PC-9 (cell line): ENCODE data around the gene ARL8A. TPM values are rescaled to one million over a fixed set of nuclear protein-coding genes. Genes with fewer than 3 reads are reported as not detected.
"Not testable (repeated sequence)": the region's sequence is repeated elsewhere in the genome, so short reads cannot be mapped to it uniquely, and the experiment has no call there.

Source experiments
- BruUV-seq: library from RNA; stranded (reverse); fragments of 400-500 nt; replicated peaks from 2 replicates; lab custom pipeline; 2021; lab: Mats Ljungman, UMichigan
- CTCF ChIA-PET: fragments of 300-600 bp; sonication (Branson Sonifier 250); formaldehyde crosslinking; loops from one replicate; lab custom pipeline; 2022; ENCODE audit warnings: antibody characterized with exemption; lab: Charles Lee
- POLR2A ChIA-PET: fragments of 300-600 bp; sonication (Branson Sonifier 250); formaldehyde crosslinking; loops from one replicate; lab custom pipeline; 2022; ENCODE audit warnings: antibody characterized with exemption; ENCODE audit not compliant: unreplicated experiment; lab: Charles Lee
- DNase-seq, 2 experiments: peaks; one replicate each; pipeline versions ENCODE4 v3.0.0 to v3.0.0-alpha.2; 2015 to 2022; ENCODE audit warnings: mixed read lengths in 1 of 2
- H2AFZ ChIP-seq: fragments of 200-600 bp; sonication (generic); 2 replicates; pipeline ENCODE4 v1.8.1; 2017; ENCODE audit warnings: antibody characterized with exemption
- H3F3A ChIP-seq: fragments of 200-600 bp; sonication (generic); 2 replicates; pipeline ENCODE4 v1.8.1; 2017; ENCODE audit warnings: antibody characterized with exemption, mild to moderate bottlenecking, low read depth; ENCODE audit not compliant: insufficient read depth
- H3K27ac ChIP-seq: fragments of 200-600 bp; sonication (generic); 2 replicates; pipeline ENCODE4 v1.6.1; 2016; ENCODE audit warnings: mixed run types
- H3K27me3 ChIP-seq: fragments of 200-600 bp; sonication (generic); 2 replicates; pipeline ENCODE4 v1.6.1; 2016; ENCODE audit warnings: low read depth, mixed run types; ENCODE audit not compliant: insufficient read depth
- H3K36me3 ChIP-seq: fragments of 200-600 bp; sonication (generic); 2 replicates; pipeline ENCODE4 v1.6.1; 2016; ENCODE audit warnings: low read depth, mixed run types
- H3K4me1 ChIP-seq: fragments of 200-600 bp; sonication (generic); replicated peaks from 2 replicates; pipeline ENCODE4 v1.6.1; 2016; ENCODE audit warnings: mixed run types; ENCODE audit not compliant: insufficient read depth
- H3K4me2 ChIP-seq: fragments of 200-600 bp; sonication (generic); 2 replicates; pipeline ENCODE4 v1.6.1; 2017; ENCODE audit warnings: mixed run types
- H3K4me3 ChIP-seq: fragments of 200-600 bp; sonication (generic); 2 replicates; pipeline ENCODE4 v1.6.1; 2016; ENCODE audit warnings: mixed run types
- H3K79me2 ChIP-seq: fragments of 200-600 bp; sonication (generic); 2 replicates; pipeline ENCODE4 v1.6.1; 2017; ENCODE audit warnings: low read depth, mixed run types
- H3K9me2 ChIP-seq: fragments of 200-600 bp; sonication (generic); 2 replicates; pipeline ENCODE4 v1.8.1; 2017; ENCODE audit warnings: mild to moderate bottlenecking; ENCODE audit not compliant: insufficient read depth
- H3K9me3 ChIP-seq: fragments of 200-600 bp; sonication (generic); 2 replicates; pipeline ENCODE4 v1.8.1; 2016; ENCODE audit warnings: low read depth; ENCODE audit not compliant: insufficient read depth
- H4K20me1 ChIP-seq: fragments of 200-600 bp; sonication (generic); 2 replicates; pipeline ENCODE4 v1.8.1; 2017; ENCODE audit not compliant: insufficient read depth
- CTCF ChIP-seq: fragments of 200-600 bp; sonication (generic); conservative IDR thresholded peaks from 2 replicates; pipeline ENCODE4 v1.6.1; 2017; ENCODE audit warnings: mixed run types, antibody characterized with exemption, mild to moderate bottlenecking, moderate library complexity
- EZH2 ChIP-seq: fragments of 200-600 bp; sonication (generic); IDR thresholded peaks from 2 replicates; pipeline ENCODE4 v1.8.0; 2017; ENCODE audit warnings: antibody characterized with exemption, low read depth
- intact Hi-C: fragments of 100-400 bp; cut with micrococcal nuclease; formaldehyde crosslinking; loops from one replicate; pipeline ENCODE4 v1.10.0; 2022; ENCODE audit not compliant: unreplicated experiment
- total RNA-seq: library from RNA; stranded (reverse); gene quantifications from 2 replicates; pipeline ENCODE4 v1.2.3, GENCODE V29; 2021

The ARL8A gene
- total RNA-seq, 1 experiment from 2014 or later, result 42.6 TPM

- H3F3A ChIP-seq, result no peaks in the 10 kb centered on the region
- 0 out of 2 replicates have a peak overlapping the region, but pooled peaks have one; percentile 30 for H3K4me2 ChIP-seq
- no peaks in the 10 kb centered on the region for H3K9me2 ChIP-seq
- DNase-seq, result peak; percentile 41 to 71
- intact Hi-C loops, result loop anchor here (1.0 kb wide), 2 partner anchors 43 to 122 kb away; no protein-coding TSS in a partner anchor
- H3K9me3 ChIP-seq, result no peaks in the 10 kb centered on the region
- peaks cover 7% of the 10 kb centered on the region; the same call in 1 of the 2 replicates for H3K27me3 ChIP-seq
- peaks cover 5% of the 10 kb centered on the region for H3K4me1 ChIP-seq
- TF ChIP-seq CTCF (peak; percentile 92), EZH2 (no peak)
- no TSS peak for BruUV-seq
- H2AFZ ChIP-seq, result no peak overlapping the region
- no peak overlapping the region for H3K27ac ChIP-seq
- POLR2A ChIA-PET, result interaction anchor here (0.5 to 0.6 kb wide), 3 partner anchors 13 to 93 kb away, joined by 3 to 5 read pairs (median 3); no protein-coding TSS in a partner anchor
- CTCF ChIA-PET, result interaction anchor here (0.6 to 1.9 kb wide), 11 partner anchors 22 to 526 kb away, joined by 3 to 15 read pairs (median 4); partner anchors contain the start of gene PPP1R12B
- no peaks in the 10 kb centered on the region for H4K20me1 ChIP-seq
- H3K4me3 ChIP-seq, result no peak overlapping the region
- H3K79me2 ChIP-seq, result no peaks in the 10 kb centered on the region
- H3K36me3 ChIP-seq, result no peaks in the 10 kb centered on the region
Measured at GRCh38 chr1:202192770-202193613, 48.5 kb upstream of the ARL8A start.

GRCh38 chr1:202191391-202191790 lies 46.9 kb upstream of the ARL8A start:
- H3K27ac ChIP-seq, CTCF ChIA-PET, DNase-seq, H3K36me3 ChIP-seq, H3K9me3 ChIP-seq, H3K4me3 ChIP-seq, H3K9me2 ChIP-seq, H4K20me1 ChIP-seq, H3K4me1 ChIP-seq, intact Hi-C loops, H3K79me2 ChIP-seq, H3K4me2 ChIP-seq, H3F3A ChIP-seq, H3K27me3 ChIP-seq, H2AFZ ChIP-seq, POLR2A ChIA-PET, BruUV-seq: not testable (repeated sequence)

GRCh38 chr1:202189918-202190715 lies 45.6 kb upstream of the ARL8A start:
- Histone ChIP-seq H3K9me2 (no peaks in the 10 kb centered on the region), H3K79me2 (no peaks in the 10 kb centered on the region), H3K27ac (no peak overlapping the region), H3K27me3 (peaks cover 7% of the 10 kb centered on the region; the same call in 1 of the 2 replicates), H3K9me3 (no peaks in the 10 kb centered on the region), H2AFZ (no peak overlapping the region), H4K20me1 (no peaks in the 10 kb centered on the region), H3K4me2 (no peak overlapping the region), H3F3A (no peaks in the 10 kb centered on the region), H3K4me1 (no peaks in the 10 kb centered on the region), H3K4me3 (no peak overlapping the region), H3K36me3 (no peaks in the 10 kb centered on the region)
- no peak for DNase-seq
- ChIA-PET CTCF (interaction anchor here (0.6 to 1.7 kb wide), 4 partner anchors 126 to 530 kb away, joined by 3 to 14 read pairs (median 8); no protein-coding TSS in a partner anchor), POLR2A (no interaction called here)
- BruUV-seq, result no TSS peak
- intact Hi-C loops, result loop anchor here (1.0 to 10.0 kb wide), 2 partner anchors 125 to 275 kb away; no protein-coding TSS in a partner anchor
- no peak; the same call in 1 of the 2 replicates for TF ChIP-seq CTCF
- no peak for TF ChIP-seq EZH2
